T follicular helper cell (primary cell): ENCODE results near the gene ENPP4.
"Not testable (repeated sequence)": the region's sequence is repeated elsewhere in the genome, so short reads cannot be mapped to it uniquely, and the experiment has no call there.

Experiments used
- DNase-seq: peaks from one replicate; pipeline ENCODE4 v3.0.0-alpha.2; 2020; ENCODE audit warnings: low read depth
- total RNA-seq, 2 experiments: gene quantifications; one replicate each; lab custom pipeline; 2026; lab: John Stamatoyannopoulos, UW

ENPP4 gene, protein sequence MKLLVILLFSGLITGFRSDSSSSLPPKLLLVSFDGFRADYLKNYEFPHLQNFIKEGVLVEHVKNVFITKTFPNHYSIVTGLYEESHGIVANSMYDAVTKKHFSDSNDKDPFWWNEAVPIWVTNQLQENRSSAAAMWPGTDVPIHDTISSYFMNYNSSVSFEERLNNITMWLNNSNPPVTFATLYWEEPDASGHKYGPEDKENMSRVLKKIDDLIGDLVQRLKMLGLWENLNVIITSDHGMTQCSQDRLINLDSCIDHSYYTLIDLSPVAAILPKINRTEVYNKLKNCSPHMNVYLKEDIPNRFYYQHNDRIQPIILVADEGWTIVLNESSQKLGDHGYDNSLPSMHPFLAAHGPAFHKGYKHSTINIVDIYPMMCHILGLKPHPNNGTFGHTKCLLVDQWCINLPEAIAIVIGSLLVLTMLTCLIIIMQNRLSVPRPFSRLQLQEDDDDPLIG
- total RNA-seq = 25.4 to 30.2 reads per million in 2 experiments

DNA sequence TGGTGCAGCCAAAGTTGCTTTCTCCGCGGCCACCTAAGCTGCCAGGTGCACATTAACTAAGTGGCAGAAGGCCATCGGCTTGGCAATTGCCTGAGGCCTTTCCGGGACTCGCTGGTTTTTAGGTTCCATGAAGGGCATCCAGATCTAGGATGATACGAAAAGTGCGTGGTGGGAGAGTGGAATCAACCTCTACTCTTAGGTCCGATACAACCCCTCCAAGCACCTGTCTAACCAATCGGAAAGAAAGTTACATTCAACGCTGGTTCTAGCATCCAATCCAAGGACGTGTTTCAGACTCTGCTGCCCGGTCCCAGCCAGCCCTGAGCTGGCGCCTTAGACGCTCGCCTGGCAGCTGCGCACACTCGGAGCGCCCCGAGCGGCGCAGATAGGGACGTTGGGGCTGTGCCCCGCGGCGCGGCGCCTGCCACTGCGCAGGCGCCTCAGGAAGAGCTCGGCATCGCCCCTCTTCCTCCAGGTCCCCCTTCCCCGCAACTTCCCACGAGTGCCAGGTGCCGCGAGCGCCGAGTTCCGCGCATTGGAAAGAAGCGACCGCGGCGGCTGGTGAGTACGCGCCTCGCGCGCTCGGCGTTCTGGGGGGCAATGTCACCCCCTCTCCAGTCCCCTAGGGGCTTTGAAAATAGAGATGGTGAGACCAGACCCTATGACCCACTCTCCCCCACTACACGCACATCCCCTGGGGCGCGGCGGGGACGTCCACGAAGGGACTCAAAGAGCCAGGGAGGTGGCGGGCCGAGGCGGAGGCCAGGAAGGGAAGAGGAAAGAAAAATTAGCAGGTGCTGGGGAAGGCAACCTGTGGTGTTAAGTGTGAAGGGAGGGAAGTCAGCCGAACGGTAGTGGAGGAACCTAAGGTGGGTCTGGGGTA is at the start of gene ENPP4:
Gene ENPP4 (plus strand): TSS at position 361 of the 883 bp plus-strand sequence. CDS start 9,595 bp downstream, outside the sequence.
- peak; percentile 84 for DNase-seq

- no peak for DNase-seq
Measured at GRCh38 chr6:46080111-46080510, 49.7 kb upstream of the ENPP4 start.

DNA sequence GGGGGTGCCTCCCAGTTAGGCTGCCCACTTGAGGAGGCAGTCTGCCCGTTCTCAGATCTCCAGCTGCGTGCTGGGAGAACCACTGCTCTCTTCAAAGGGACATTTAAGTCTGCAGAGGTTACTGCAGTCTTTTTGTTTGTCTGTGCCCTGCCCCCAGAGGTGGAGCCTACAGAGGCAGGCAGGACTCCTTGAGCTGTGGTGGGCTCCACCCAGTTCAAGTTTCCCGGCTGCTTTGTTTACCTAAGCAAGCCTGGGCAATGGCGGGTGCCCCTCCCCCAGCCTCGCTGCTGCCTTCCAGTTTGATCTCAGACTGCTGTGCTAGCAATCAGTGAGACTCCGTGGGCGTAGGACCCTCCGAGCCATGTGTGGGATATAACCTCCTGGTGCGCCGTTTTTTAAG is 44.1 kb upstream of the ENPP4 start:
- not testable (repeated sequence) for DNase-seq

- DNase-seq = peak; percentile 6
Measured at GRCh38 chr6:46090115-46091079, 39.4 kb upstream of the ENPP4 start.

DNA sequence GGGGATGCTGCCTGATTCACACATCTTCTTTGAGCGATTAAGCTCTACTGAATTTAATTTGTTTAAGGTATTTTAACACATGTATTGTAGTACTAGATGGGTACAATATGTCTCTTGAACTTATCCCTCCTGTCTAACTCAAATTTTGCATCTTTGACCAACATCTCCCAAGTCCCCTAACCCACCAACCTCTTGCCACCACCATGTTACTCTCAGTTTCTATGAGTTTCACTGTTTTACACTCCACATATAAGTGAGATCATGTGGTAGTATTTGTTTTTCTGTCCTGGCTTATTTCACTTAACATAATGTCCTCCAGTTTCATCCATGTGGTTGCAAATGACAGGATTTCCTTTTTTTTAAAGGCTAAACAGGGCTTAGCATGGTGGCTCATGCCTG is 38.7 kb upstream of the ENPP4 start:
- DNase-seq = no peak

DNA sequence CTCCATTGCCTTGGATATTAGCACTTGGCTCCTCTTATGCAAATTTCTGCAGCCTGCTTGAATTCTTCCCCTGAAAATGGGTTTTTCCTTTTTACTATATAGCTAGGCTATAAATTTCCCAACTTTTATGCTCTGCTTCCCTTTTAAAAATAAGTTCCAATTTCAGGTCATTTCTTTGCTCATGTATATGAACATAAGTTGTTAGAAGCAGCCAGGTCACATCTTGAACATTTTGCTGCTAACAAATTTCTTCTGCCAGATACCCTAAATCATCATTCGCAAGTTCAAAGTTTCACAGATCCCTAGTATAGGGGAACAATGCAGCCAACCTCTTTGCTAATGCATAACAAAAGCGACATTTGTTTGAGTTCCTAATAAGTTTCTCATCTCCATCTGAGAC is 34.5 kb upstream of the ENPP4 start:
- DNase-seq = no peak

GRCh38 chr6:46097366-46097765 is 32.4 kb upstream of the ENPP4 start:
- no peak for DNase-seq

GRCh38 chr6:46098678-46099077 is 31.1 kb upstream of the ENPP4 start:
- no peak for DNase-seq

DNA sequence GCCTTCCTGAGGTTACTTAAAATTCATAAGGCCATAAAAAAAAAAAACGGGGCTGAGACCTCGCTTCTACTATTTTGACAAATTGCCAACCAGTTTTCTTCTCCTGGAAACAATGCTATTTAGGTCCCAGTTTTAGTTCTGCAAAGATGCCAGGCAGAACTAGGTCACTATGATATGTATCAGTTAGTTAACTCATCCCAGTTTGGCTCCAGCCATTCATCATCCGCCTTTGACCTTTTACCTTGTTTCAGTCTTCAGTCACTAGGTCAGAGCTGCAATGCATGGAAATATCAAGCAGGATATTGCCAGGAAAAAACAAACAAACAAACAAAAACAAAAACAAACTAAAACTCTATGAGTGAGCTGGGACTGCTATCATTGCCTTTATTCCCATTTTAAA is 29.8 kb upstream of the ENPP4 start:
- no peak for DNase-seq

- no peak for DNase-seq
Measured at GRCh38 chr6:46102123-46102522, 27.7 kb upstream of the ENPP4 start.

DNA sequence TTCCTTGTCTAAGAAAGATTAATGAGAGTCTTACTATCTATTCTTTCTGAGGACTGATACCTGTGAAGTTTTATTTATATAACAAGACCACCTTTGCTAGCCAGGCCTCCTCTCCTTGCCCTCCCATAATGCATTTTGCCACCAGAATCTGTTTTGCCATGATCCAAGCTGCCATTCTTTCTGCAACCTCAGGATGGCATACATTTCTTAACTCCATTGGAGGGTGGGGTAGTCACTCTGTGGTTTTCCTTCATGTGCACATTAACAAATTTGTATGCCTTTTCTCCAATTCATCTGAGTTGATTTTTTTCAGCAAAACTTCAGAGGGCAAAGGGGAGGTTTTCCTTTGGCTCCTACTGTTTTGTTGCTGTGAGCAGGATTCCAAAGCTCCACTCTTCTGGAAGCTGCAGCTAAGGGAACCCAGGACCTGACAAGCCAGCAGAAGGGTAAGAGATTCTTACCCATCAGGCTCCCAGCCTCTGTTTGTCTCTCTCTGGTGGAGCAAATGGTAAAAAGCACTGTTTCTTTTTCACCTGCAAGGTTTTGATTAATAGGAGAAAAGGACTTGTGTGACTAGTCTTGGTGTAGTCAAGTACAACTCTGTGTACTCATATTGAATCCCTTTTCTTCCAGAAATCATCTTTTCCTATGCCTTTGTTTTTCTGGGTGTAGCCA is 26.2 kb upstream of the ENPP4 start:
- no peak for DNase-seq

GRCh38 chr6:46104209-46104608 is 25.6 kb upstream of the ENPP4 start:
- DNase-seq = no peak

- DNase-seq = no peak
Measured at GRCh38 chr6:46105568-46105967, 24.2 kb upstream of the ENPP4 start.

DNA sequence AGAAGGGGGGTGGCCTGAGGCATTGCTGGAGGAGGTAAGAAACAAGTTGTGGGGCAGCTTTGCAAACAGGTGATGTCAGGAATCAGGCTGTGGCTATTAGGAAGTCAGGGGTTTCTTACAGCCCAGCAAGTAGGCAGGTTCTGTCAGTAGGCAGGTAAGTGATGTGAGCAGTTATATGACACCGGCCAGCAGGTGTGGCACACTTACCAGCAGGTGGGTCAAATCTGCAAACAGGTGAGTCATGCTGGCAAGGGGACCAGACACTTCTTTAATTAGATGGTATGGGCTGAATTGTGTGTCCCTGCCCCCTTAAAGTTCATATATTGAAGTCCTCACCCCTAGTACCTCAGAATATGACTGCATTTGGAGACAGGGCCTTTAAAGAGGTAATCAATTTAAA is 16.4 kb upstream of the ENPP4 start:
- DNase-seq = no peak

DNA sequence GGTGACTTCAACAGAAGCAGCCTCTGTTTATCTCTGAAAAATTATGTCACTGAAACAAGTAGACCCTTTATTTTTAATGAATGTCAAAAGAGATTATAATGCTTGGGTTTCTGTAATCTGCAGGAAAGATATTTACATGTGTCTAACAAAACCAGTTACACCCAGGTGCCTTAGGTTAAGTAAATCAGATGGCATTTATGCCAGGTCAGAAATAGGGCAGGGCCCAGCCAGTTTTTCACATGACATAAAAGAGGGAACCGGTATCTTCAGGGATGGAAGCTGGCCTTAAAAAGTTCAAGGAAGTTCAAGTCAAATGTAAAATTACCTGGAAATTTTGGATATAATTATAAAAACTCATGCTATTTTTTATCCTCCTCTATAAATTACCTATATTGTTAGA is 14.2 kb upstream of the ENPP4 start:
- no peak for DNase-seq

DNA sequence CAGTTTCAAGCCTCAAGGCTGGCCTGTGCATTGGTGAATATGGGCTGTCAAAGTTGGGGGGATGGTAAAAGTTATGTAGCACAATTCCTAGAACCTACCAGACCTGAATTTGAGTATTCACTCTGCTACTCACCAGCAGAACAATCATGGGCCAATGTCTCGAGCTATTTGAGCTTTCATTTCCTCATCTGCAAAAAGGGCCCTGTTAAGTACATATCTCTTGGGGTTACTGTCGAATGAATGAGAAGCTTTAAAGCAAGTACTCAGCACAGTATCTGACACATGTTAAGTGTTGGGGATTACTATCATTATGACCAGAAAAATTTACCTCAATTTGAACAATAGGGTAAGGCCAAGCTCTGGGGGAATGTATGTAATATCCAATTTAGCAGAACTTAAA is 13.5 kb upstream of the ENPP4 start:
- DNase-seq = no peak

GRCh38 chr6:46118157-46118556 is 11.6 kb upstream of the ENPP4 start:
- DNase-seq = no peak

DNA sequence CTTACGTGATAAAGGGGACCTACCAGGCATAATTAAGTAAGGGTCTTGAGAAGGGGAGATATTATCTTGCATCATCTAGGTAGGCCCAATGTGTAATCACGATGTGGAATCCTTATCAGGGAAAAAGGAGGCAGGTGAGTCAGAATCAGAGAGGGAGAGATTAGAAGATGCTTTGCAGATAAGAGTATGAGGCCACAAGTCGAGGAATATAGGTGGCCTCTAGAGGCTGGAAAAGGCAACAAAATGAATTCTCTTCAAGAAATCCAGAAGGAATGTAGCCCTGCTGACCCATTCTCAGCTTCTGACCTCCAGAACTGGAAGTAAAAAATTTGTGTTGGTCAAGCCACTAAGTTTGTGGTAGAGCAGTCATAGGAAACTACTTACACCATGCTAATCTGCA is 11.0 kb upstream of the ENPP4 start:
- DNase-seq = no peak

DNA sequence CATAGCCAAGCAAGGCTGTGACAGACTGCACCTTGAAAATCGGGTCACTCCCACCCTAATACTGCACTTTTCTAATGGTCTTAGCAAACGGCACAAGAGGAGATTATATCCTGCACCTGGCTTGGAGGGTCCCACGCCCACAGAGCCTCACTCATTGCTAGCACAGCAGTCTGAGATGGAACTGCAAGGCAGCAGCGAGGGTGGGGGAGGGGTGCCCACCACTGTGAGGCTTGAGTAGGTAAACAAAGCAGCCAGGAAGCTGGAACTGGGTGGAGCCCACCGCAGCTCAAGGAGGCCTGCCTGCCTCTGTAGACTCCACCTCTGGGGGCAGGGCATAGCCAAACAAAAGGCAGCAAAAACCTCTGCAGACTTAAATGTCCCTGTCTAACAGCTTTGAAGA is 10.1 kb upstream of the ENPP4 start:
- not testable (repeated sequence) for DNase-seq

DNA sequence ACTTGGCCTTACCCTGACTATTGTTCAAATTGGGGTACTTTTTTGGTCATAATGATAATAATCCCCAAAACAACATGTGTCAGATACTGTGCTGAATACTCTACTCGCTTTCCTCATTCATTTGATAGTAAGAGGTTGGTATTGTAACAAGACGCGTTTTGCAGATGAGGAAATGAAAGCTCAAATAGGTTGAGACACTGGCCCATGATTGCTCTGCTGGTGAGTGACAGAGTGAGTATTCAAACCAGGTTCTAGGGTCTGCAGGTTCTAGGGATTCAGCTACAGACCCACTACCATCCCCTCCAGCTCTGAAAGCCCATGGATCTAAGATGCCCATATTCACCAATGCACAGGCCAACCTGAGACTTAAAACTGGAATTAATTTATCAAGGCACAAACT is 1.3 kb upstream of the ENPP4 start:
- DNase-seq = no peak

DNA sequence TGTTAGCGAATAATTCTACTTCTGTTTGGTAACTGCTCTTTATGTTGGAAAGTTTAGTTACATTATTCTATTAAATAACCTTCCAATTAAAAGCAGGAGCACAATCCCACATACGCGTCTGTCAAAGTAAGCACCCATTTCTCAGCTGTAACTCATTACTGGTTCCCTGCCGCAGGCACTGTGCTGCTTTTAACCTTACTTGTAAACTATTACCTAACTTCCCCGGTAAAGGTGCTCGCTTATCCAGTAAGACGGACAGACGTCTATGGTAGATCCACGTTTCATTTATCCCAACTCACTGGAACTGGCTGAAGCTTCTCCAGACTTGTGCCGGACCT is 529 bp upstream of the ENPP4 start:
- DNase-seq = peak; percentile 1
